Activated B cell treated with CpG ODN at 0.5 μM for 24 hours (primary cell): ENCODE results near the gene ZBTB40. TPM values are rescaled to one million over a fixed set of nuclear protein-coding genes. Genes with fewer than 3 reads are reported as not detected.

Experiments
- ATAC-seq: fragments of 200-7000 bp; cut with Tn5 transposase; one replicate; pipeline ENCODE4 v1.10.0; 2021; ENCODE audit warnings: low read depth, mild to moderate bottlenecking, moderate library complexity
- CTCF ChIA-PET: fragments of 350-600 bp; sonication (Branson Sonifier 250); formaldehyde crosslinking; loops from one replicate; lab custom pipeline; 2021; ENCODE audit warnings: antibody characterized with exemption; lab: Charles Lee
- POLR2A ChIA-PET: fragments of 350-600 bp; sonication (Branson Sonifier 250); formaldehyde crosslinking; loops from one replicate; lab custom pipeline; 2021; ENCODE audit warnings: antibody characterized with exemption; lab: Charles Lee
- DNase-seq: peaks from one replicate; pipeline ENCODE4 v3.0.0; 2022
- H3K27ac Mint-ChIP-seq: one replicate; pipeline ENCODE4 v1.8.0; 2020; ENCODE audit warnings: mixed read lengths
- H3K27me3 Mint-ChIP-seq: one replicate; pipeline ENCODE4 v1.8.0; 2021; ENCODE audit warnings: mixed read lengths
- H3K36me3 Mint-ChIP-seq: one replicate; pipeline ENCODE4 v1.8.0; 2021; ENCODE audit warnings: low read depth, mixed read lengths
- H3K4me1 Mint-ChIP-seq: one replicate; pipeline ENCODE4 v1.8.0; 2021; ENCODE audit warnings: mixed read lengths
- H3K4me3 Mint-ChIP-seq: one replicate; pipeline ENCODE4 v1.8.0; 2020; ENCODE audit warnings: mild to moderate bottlenecking, mixed read lengths
- H3K9me3 Mint-ChIP-seq: one replicate; pipeline ENCODE4 v1.8.0; 2020; ENCODE audit warnings: mixed read lengths
- CTCF ChIP-seq: fragments of 200-600 bp; IDR thresholded peaks from one replicate; pipeline ENCODE4 v1.8.0; 2022; ENCODE audit warnings: antibody characterized with exemption, mild to moderate bottlenecking
- intact Hi-C: fragments of 100-400 bp; cut with micrococcal nuclease; formaldehyde crosslinking; loops from one replicate; pipeline ENCODE4 v1.15.1; 2024
- total RNA-seq: library from RNA; stranded (reverse); gene quantifications from 2 replicates; pipeline ENCODE4 v1.2.3, GENCODE V29; 2022

ZBTB40 gene
- total RNA-seq, 1 donor from 2014 or later: 36.2 TPM

GRCh38 chr1:22566161-22566560 lies 114.5 kb downstream of the ZBTB40 start:
- Mint-ChIP-seq H3K4me3 (no peak overlapping the region), H3K27ac (no peak overlapping the region), H3K36me3 (no peaks in the 10 kb centered on the region), H3K4me1 (peaks cover 8% of the 10 kb centered on the region), H3K9me3 (no peaks in the 10 kb centered on the region), H3K27me3 (peaks cover 32% of the 10 kb centered on the region)
- DNase-seq (no peak), ATAC-seq (no peak)
- TF ChIP-seq CTCF: no peak
- intact Hi-C loops: no loop called here
- ChIA-PET POLR2A (interaction anchor here (0.6 kb wide), 1 partner anchor 735 kb away, joined by 5 read pairs; no protein-coding TSS in a partner anchor), CTCF (no interaction called here)

- ATAC-seq: no peak
- Mint-ChIP-seq H3K36me3 (no peaks in the 10 kb centered on the region), H3K4me1 (peaks cover 8% of the 10 kb centered on the region), H3K27ac (no peak overlapping the region), H3K27me3 (peaks cover 24% of the 10 kb centered on the region), H3K4me3 (no peak overlapping the region), H3K9me3 (no peaks in the 10 kb centered on the region)
- no peak for DNase-seq
- no peak for TF ChIP-seq CTCF
- ChIA-PET CTCF (no interaction called here), POLR2A (no interaction called here)
- intact Hi-C loops: no loop called here
Measured at GRCh38 chr1:22567197-22567596, 115.5 kb downstream of the ZBTB40 start.

- intact Hi-C loops: no loop called here
- Mint-ChIP-seq H3K36me3 (no peaks in the 10 kb centered on the region), H3K4me3 (no peak overlapping the region), H3K27ac (no peak overlapping the region), H3K9me3 (no peaks in the 10 kb centered on the region), H3K4me1 (peaks cover 5% of the 10 kb centered on the region), H3K27me3 (peaks cover 19% of the 10 kb centered on the region)
- no peak for DNase-seq
- ChIA-PET POLR2A (no interaction called here), CTCF (no interaction called here)
- no peak for ATAC-seq
- no peak for TF ChIP-seq CTCF
Measured at GRCh38 chr1:22567994-22568393, 116.3 kb downstream of the ZBTB40 start.

- Mint-ChIP-seq H3K27ac (no peak overlapping the region), H3K4me1 (no peaks in the 10 kb centered on the region), H3K4me3 (no peak overlapping the region), H3K27me3 (peaks cover 14% of the 10 kb centered on the region), H3K9me3 (no peaks in the 10 kb centered on the region), H3K36me3 (no peaks in the 10 kb centered on the region)
- POLR2A ChIA-PET: no interaction called here
- no peak for DNase-seq
- no peak for TF ChIP-seq CTCF
- intact Hi-C loops: no loop called here
- no peak for ATAC-seq
- CTCF ChIA-PET: no interaction called here
Measured at GRCh38 chr1:22569269-22569668, 117.6 kb downstream of the ZBTB40 start.

- H3K27me3 Mint-ChIP-seq: peaks cover 7% of the 10 kb centered on the region
- DNase-seq (no peak), ATAC-seq (no peak)
- no peak overlapping the region for H3K4me3 Mint-ChIP-seq
- no peaks in the 10 kb centered on the region for H3K4me1 Mint-ChIP-seq
- H3K36me3 Mint-ChIP-seq: no peaks in the 10 kb centered on the region
- no peak for TF ChIP-seq CTCF
- ChIA-PET CTCF (no interaction called here), POLR2A (no interaction called here)
- intact Hi-C loops: no loop called here
- H3K27ac Mint-ChIP-seq: no peak overlapping the region
- H3K9me3 Mint-ChIP-seq: no peaks in the 10 kb centered on the region
Measured at GRCh38 chr1:22570140-22570909, 118.7 kb downstream of the ZBTB40 start.
